GM12878 (cell line): ENCODE data around the gene CAPNS1. TPM values are rescaled to one million over a fixed set of nuclear protein-coding genes. Genes with fewer than 3 reads are reported as not detected.
A peak's percentile ranks its signal among the peaks of the same experiment; 100 is the strongest.
"Not testable (repeated sequence)": the region's sequence is repeated elsewhere in the genome, so short reads cannot be mapped to it uniquely, and the experiment has no call there.

Source experiments
- ATAC-seq: fragments of 200-7000 bp; cut with Tn5 transposase; 3 replicates; pipeline ENCODE4 v1.9.1; 2020; ENCODE audit warnings: mild to moderate bottlenecking, moderate library complexity
- BruUV-seq: library from RNA; stranded (reverse); fragments of 400-500 nt; replicated peaks from 2 replicates; lab custom pipeline; 2021; lab: Mats Ljungman, UMichigan
- CTCF ChIA-PET: fragments of 300-600 bp; sonication (Branson Sonifier 250); formaldehyde crosslinking; extraction: SDS; loops from one replicate; lab custom pipeline; 2021; ENCODE audit warnings: inconsistent platforms; lab: Yijun Ruan, JAX
- POLR2A ChIA-PET: fragments of 350-600 bp; formaldehyde crosslinking; extraction: SDS; loops from one replicate; lab custom pipeline; 2021; ENCODE audit warnings: inconsistent platforms; lab: Charles Lee
- RAD21 ChIA-PET: fragments of 300-600 bp; sonication (Branson Sonifier 250); formaldehyde crosslinking; loops from one replicate; lab custom pipeline; 2023; ENCODE audit warnings: antibody characterized with exemption; ENCODE audit not compliant: unreplicated experiment; lab: Charles Lee
- SMC1A ChIA-PET: fragments of 300-600 bp; sonication (Branson Sonifier 250); formaldehyde crosslinking; loops from one replicate; lab custom pipeline; 2023; ENCODE audit not compliant: unreplicated experiment, uncharacterized antibody; lab: Charles Lee
- DNase-seq: peaks from one replicate; pipeline ENCODE4 v3.0.0-alpha.2; 2011; ENCODE audit warnings: low read depth, low spot score
- FAIRE-seq: peaks from 3 replicates; lab custom pipeline; 2011; peaks lifted over from hg19 to GRCh38; lab: Jason Lieb, UNC
- H2AFZ ChIP-seq: 2 replicates; pipeline ENCODE4 v1.6.0; 2011; ENCODE audit warnings: low read depth, low read length, control low read depth; ENCODE audit not compliant: control insufficient read depth
- H3K27ac ChIP-seq: 2 replicates; pipeline ENCODE4 v1.5.1; 2011; ENCODE audit warnings: control low read depth; ENCODE audit not compliant: control insufficient read depth, insufficient read depth
- H3K27me3 ChIP-seq, 2 experiments: replicated peaks in 1 of 2; 2 replicates each; pipeline versions ENCODE4 v1.6.0 to v1.6.1; 2011; ENCODE audit warnings: low read length in 1 of 2; ENCODE audit not compliant: control insufficient read depth in 2 of 2, insufficient read depth in 2 of 2
- H3K36me3 ChIP-seq, 2 experiments: 2 replicates each; pipeline ENCODE4 v1.5.1; 2011; ENCODE audit warnings: low read length in 1 of 2; ENCODE audit not compliant: control insufficient read depth in 2 of 2, insufficient read depth in 2 of 2
- H3K4me1 ChIP-seq: 2 replicates; pipeline ENCODE4 v1.6.1; 2011; ENCODE audit warnings: mild to moderate bottlenecking, low read length, moderate library complexity, mixed read lengths; ENCODE audit not compliant: control insufficient read depth, insufficient read depth
- H3K4me2 ChIP-seq: 2 replicates; pipeline ENCODE4 v1.6.0; 2011; ENCODE audit warnings: control low read depth; ENCODE audit not compliant: control insufficient read depth, insufficient read depth
- H3K4me3 ChIP-seq: fragments of 200-600 bp; sonication (generic); 2 replicates; pipeline ENCODE4 v1.5.1; 2016
- H3K79me2 ChIP-seq: 2 replicates; pipeline ENCODE4 v1.6.0; 2011; ENCODE audit warnings: low read length; ENCODE audit not compliant: control insufficient read depth, insufficient read depth
- H3K9ac ChIP-seq: 2 replicates; pipeline ENCODE4 v1.8.0; 2011; ENCODE audit warnings: low read length, control low read depth, mixed read lengths; ENCODE audit not compliant: control insufficient read depth, insufficient read depth
- H3K9me3 ChIP-seq: replicated peaks from 3 replicates; pipeline ENCODE4 v1.5.1; 2011; ENCODE audit warnings: mild to moderate bottlenecking, low read length; ENCODE audit not compliant: control insufficient read depth, insufficient read depth
- H4K20me1 ChIP-seq: 2 replicates; pipeline ENCODE4 v1.6.0; 2011; ENCODE audit not compliant: control insufficient read depth, insufficient read depth
- CBX5 ChIP-seq: sonication (generic); IDR thresholded peaks from 2 replicates; pipeline ENCODE4 v1.6.1; 2016; ENCODE audit warnings: low read depth, moderate library complexity, mild to moderate bottlenecking, inconsistent platforms
- PKNOX1 ChIP-seq: fragments of 450-650 bp; IDR thresholded peaks from 2 replicates; pipeline ENCODE4 v1.6.1; 2016; ENCODE audit warnings: mild to moderate bottlenecking
- WGBS: methylation state at CpG from one replicate; pipeline ENCODE4 v1.1.6; 2016; ENCODE audit warnings: low lambda C conversion rate; ENCODE audit not compliant: insufficient replicate concordance, insufficient coverage; ENCODE audit errors: missing lambda C conversion rate; 5-methylcytosine and 5-hydroxymethylcytosine counted together
- in situ Hi-C: fragments of 300-500 bp; cut with MboI; formaldehyde crosslinking; loops from 9 replicates; pipeline ENCODE4 v1.14.3; 2018; ENCODE audit warnings: mixed read lengths
- intact Hi-C: fragments of 100-400 bp; cut with micrococcal nuclease; formaldehyde crosslinking; loops from one replicate; pipeline ENCODE4 v1.14.2; 2022; ENCODE audit not compliant: unreplicated experiment
- polyA plus RNA-seq, 11 experiments: library from polyadenylated mRNA; depleted of rRNA in 4 of 11; unstranded in 6 of 11; stranded (reverse) in 5 of 11; fragments of >200 nt; fragmentation: Nextera tagmentation in 4 of 11; fragmentation: Illumina TruSeq in 1 of 11; extraction: Ambion mirVana in 4 of 11; extraction: Trizol in 1 of 11; gene quantifications; 1 replicate in 1 of 11; 2 replicates in 10 of 11; pipeline versions ENCODE4 v1.2.1 to v1.2.3, GENCODE V29; 2011 to 2016; ENCODE audit warnings: inconsistent platforms in 2 of 11, missing spikeins in 2 of 11, low read depth in 1 of 11
- total RNA-seq, 4 experiments: library from RNA; depleted of rRNA in 3 of 4; stranded (reverse); fragments of >200 nt in 3 of 4; fragmentation: Illumina TruSeq in 1 of 4; extraction: Trizol in 1 of 4; gene quantifications; 2 replicates each; pipeline versions ENCODE4 v1.2.1 to v1.2.3, GENCODE V29; 2013 to 2021

The CAPNS1 gene
- total and polyA plus RNA-seq, 10 of the 15 experiments (the other 5 are each of a cell fraction or from before 2014, with no cell fraction given): 96.9 to 562 (median 245) TPM

GRCh38 chr19:36128392-36128736, 11.5 kb upstream of the CAPNS1 start:
- no peak for DNase-seq
- in situ Hi-C loops: loop anchor here (5.0 to 10.0 kb wide), 2 partner anchors 44 to 966 kb away; no protein-coding TSS in a partner anchor
- ATAC-seq: peak; percentile 20
- Histone ChIP-seq H4K20me1 (no peaks in the 10 kb centered on the region), H2AFZ (peak overlapping the region; percentile 98), H3K9ac (peak overlapping the region; percentile 74), H3K27me3 (no peaks in the 10 kb centered on the region), H3K4me1 (peaks cover 11% of the 10 kb centered on the region), H3K79me2 (no peaks in the 10 kb centered on the region), H3K27ac (peak overlapping the region; percentile 81), H3K36me3 (peaks cover 0 to 4% of the 10 kb centered on the region in 2 experiments; a peak in 1 of 4 replicates), H3K9me3 (no peaks in the 10 kb centered on the region), H3K4me2 (peak overlapping the region; percentile 70), H3K4me3 (peak overlapping the region; percentile 77)
- TSS peak; percentile 85 for BruUV-seq
- ChIA-PET RAD21 (interaction anchor here (0.8 to 6.9 kb wide), 14 partner anchors 8 to 949 kb away, joined by 3 to 69 read pairs (median 4); partner anchors contain the start of genes CAPNS1, POLR2I, TBCB and THAP8), SMC1A (interaction anchor here (0.6 to 5.9 kb wide), 11 partner anchors 8 to 87 kb away, joined by 3 to 38 read pairs (median 5); partner anchors contain the start of genes POLR2I, TBCB and ZNF146), POLR2A (interaction anchor here (0.6 to 2.5 kb wide), 8 partner anchors 10 to 1133 kb away, joined by 3 to 12 read pairs (median 5); partner anchors contain the start of genes ALKBH6, CAPNS1, POLR2I and TBCB), CTCF (interaction anchor here (0.7 to 5.5 kb wide), 21 partner anchors 9 to 1089 kb away, joined by 3 to 76 read pairs (median 4); partner anchors contain the start of genes CAPNS1, POLR2I, TBCB and THAP8)
- no peak for TF ChIP-seq PKNOX1
- TF ChIP-seq CBX5: 0 out of 2 replicates have a peak, but pooled peaks have one; percentile 46
- no peak for FAIRE-seq
- intact Hi-C loops: loop anchor here (10.0 kb wide), 1 partner anchor 1086 kb away; the partner anchor contains the start of genes ZNF383 and ZNF585B
- WGBS: 1% methylated on average over 10 of the region's 10 CpGs

- H4K20me1 ChIP-seq, H3K79me2 ChIP-seq, H3K9ac ChIP-seq, ATAC-seq, H3K36me3 ChIP-seq, BruUV-seq, POLR2A ChIA-PET, H3K4me3 ChIP-seq, DNase-seq, H3K9me3 ChIP-seq, FAIRE-seq, H2AFZ ChIP-seq, intact Hi-C loops, H3K4me1 ChIP-seq, H3K4me2 ChIP-seq, H3K27me3 ChIP-seq, H3K27ac ChIP-seq: not testable (repeated sequence)
- SMC1A ChIA-PET: interaction anchor here (0.8 to 5.9 kb wide), 3 partner anchors 12 to 38 kb away, joined by 3 to 38 read pairs (median 3); partner anchors contain the start of gene COX7A1
- CTCF ChIA-PET: interaction anchor here (0.8 to 1.1 kb wide), 2 partner anchors 37 to 38 kb away, joined by 3 read pairs; no protein-coding TSS in a partner anchor
- whole genome bisulfite sequencing: 15% methylated on average over 6 of the region's 6 CpGs
- RAD21 ChIA-PET: interaction anchor here (0.9 to 6.9 kb wide), 2 partner anchors 37 to 83 kb away, joined by 3 to 69 read pairs; partner anchors contain the start of gene ZNF565
- in situ Hi-C loops: loop anchor here (10.0 kb wide), 1 partner anchor 1464 kb away; the partner anchor contains the start of genes ZNF540 and ZNF571
Observed at GRCh38 chr19:36131221-36131620, 8.6 kb upstream of the CAPNS1 start.

- ATAC-seq, DNase-seq, H3K4me1 ChIP-seq, POLR2A ChIA-PET, H3K27me3 ChIP-seq, H3K4me3 ChIP-seq, H3K36me3 ChIP-seq, intact Hi-C loops, RAD21 ChIA-PET, FAIRE-seq, H3K9me3 ChIP-seq, H2AFZ ChIP-seq, H3K4me2 ChIP-seq, H4K20me1 ChIP-seq, BruUV-seq, H3K9ac ChIP-seq, H3K27ac ChIP-seq, SMC1A ChIA-PET, H3K79me2 ChIP-seq: not testable (repeated sequence)
- CTCF ChIA-PET: interaction anchor here (1.3 to 6.3 kb wide), 2 partner anchors 7 to 9 kb away, joined by 4 to 37 read pairs; no protein-coding TSS in a partner anchor
- 69% methylated on average over 4 of the region's 4 CpGs for WGBS
- in situ Hi-C loops: loop anchor here (10.0 kb wide), 1 partner anchor 1460 kb away; the partner anchor contains the start of genes ZNF540 and ZNF571
Observed at GRCh38 chr19:36134867-36135266, 5.0 kb upstream of the CAPNS1 start.
